Neural progenitor cell (in vitro differentiated cells): ENCODE results near the gene PADI4. TPM values are rescaled to one million over a fixed set of nuclear protein-coding genes. Genes with fewer than 3 reads are reported as not detected.

Experiments used
- DNase-seq: peaks from one replicate; pipeline ENCODE4 v3.0.0-alpha.2; 2016; ENCODE audit warnings: low spot score
- H2AFZ ChIP-seq: fragments of 200-600 bp; sonication (generic); replicated peaks from 2 replicates; pipeline ENCODE4 v1.6.1; 2016; ENCODE audit warnings: antibody characterized with exemption
- H3F3A ChIP-seq: fragments of 200-600 bp; sonication (generic); 2 replicates; pipeline ENCODE4 v1.6.1; 2016; ENCODE audit warnings: antibody characterized with exemption, low read depth
- H3K27ac ChIP-seq: fragments of 200-600 bp; sonication (generic); 2 replicates; pipeline ENCODE4 v1.5.1; 2016; ENCODE audit warnings: mild to moderate bottlenecking
- H3K27me3 ChIP-seq: fragments of 200-600 bp; sonication (generic); 2 replicates; pipeline ENCODE4 v1.6.1; 2016; ENCODE audit warnings: mild to moderate bottlenecking, moderate library complexity
- H3K36me3 ChIP-seq: fragments of 200-600 bp; sonication (generic); 2 replicates; pipeline ENCODE4 v1.5.1; 2016
- H3K4me1 ChIP-seq: fragments of 200-600 bp; sonication (generic); 2 replicates; pipeline ENCODE4 v1.6.1; 2016; ENCODE audit warnings: mixed run types
- H3K4me2 ChIP-seq: fragments of 200-600 bp; sonication (generic); 2 replicates; pipeline ENCODE4 v1.6.1; 2016
- H3K4me3 ChIP-seq: fragments of 200-600 bp; sonication (generic); 2 replicates; pipeline ENCODE4 v1.5.1; 2016
- H3K79me2 ChIP-seq: fragments of 200-600 bp; sonication (generic); 2 replicates; pipeline ENCODE4 v1.6.1; 2016; ENCODE audit warnings: low read depth
- H3K9ac ChIP-seq: fragments of 200-600 bp; sonication (generic); 2 replicates; pipeline ENCODE4 v1.6.1; 2016
- H3K9me3 ChIP-seq: fragments of 200-600 bp; sonication (generic); 2 replicates; pipeline ENCODE4 v1.5.1; 2016; ENCODE audit warnings: low read depth
- H4K20me1 ChIP-seq: fragments of 200-600 bp; sonication (generic); 2 replicates; pipeline ENCODE4 v1.6.1; 2016; ENCODE audit warnings: low read depth
- H3K27ac Mint-ChIP-seq: 3 replicates; pipeline ENCODE4 v1.8.0; 2021; ENCODE audit warnings: mixed read lengths
- H3K27me3 Mint-ChIP-seq: 2 replicates; pipeline ENCODE4 v1.8.0; 2022; ENCODE audit warnings: low read depth, mild to moderate bottlenecking, inconsistent platforms, moderate library complexity, mixed read lengths; ENCODE audit not compliant: insufficient read depth
- H3K36me3 Mint-ChIP-seq: 3 replicates; pipeline ENCODE4 v1.8.0; 2021; ENCODE audit warnings: mixed read lengths
- H3K4me1 Mint-ChIP-seq: 3 replicates; pipeline ENCODE4 v1.8.0; 2021; ENCODE audit warnings: mixed read lengths
- H3K4me3 Mint-ChIP-seq: 3 replicates; pipeline ENCODE4 v1.8.0; 2021; ENCODE audit warnings: mild to moderate bottlenecking, moderate library complexity, mixed read lengths
- H3K9me3 Mint-ChIP-seq: 3 replicates; pipeline ENCODE4 v1.8.0; 2020; ENCODE audit warnings: mixed read lengths
- EZH2 ChIP-seq: fragments of 200-600 bp; sonication (generic); IDR thresholded peaks from 2 replicates; pipeline ENCODE4 v1.6.1; 2017; ENCODE audit warnings: antibody characterized with exemption, mild to moderate bottlenecking, moderate library complexity
- EZH2phosphoT487 ChIP-seq: fragments of 200-600 bp; sonication (generic); IDR thresholded peaks from 2 replicates; pipeline ENCODE4 v1.6.1; 2017; ENCODE audit warnings: antibody characterized with exemption
- total RNA-seq: library from RNA; depleted of rRNA; stranded (reverse); fragments of >200 nt; gene quantifications from 2 replicates; pipeline ENCODE4 v1.2.3, GENCODE V29; 2015; ENCODE audit warnings: low replicate concordance
- TF ChIP-seq, protein P1 (sequence below): fragments of 200-600 bp; sonication (generic); IDR thresholded peaks from 2 replicates; pipeline ENCODE4 v1.5.1; 2017; ENCODE audit warnings: antibody characterized with exemption, mild to moderate bottlenecking

PADI4 gene
- total RNA-seq, 1 donor from 2014 or later = not detected

DNA sequence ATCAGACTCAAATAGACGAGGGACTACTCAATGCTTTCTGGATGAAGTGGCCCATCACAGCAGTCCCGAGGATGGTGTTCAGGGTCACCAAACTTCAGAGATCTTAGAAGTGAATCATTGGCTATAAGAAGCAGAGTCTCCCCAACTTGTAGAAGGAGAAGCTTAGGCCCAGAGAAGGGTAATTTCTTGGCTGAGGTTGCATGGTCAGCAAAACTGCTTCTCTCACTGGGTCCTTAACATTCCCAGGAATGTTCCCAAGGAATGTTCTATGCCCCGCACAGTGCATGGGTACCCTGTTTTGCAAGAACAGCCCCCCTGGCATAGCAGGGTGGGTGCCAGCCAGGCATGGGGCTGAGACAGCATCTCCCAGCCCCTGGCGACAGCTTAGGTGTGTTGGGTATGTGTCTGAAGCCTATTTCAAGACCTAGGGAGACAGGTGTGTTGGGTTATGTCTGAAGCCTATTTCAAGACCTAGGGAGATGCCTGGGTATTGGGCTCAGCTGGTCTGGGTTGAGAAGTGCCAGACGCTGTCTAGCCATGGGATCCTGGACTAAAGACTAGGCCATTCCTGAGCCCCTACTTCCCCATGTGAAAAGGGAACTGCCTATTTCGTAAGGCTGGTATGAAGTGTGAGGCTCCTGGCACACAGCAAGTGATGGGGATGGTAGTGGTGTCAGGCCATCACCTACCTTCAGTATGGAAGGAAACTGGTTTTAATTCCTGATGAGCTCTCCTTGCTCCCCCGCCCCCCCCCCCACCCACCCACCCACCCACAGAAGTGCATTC lies 90.1 kb downstream of the PADI4 start:
- H3K9me3 Mint-ChIP-seq = no peaks in the 10 kb centered on the region
- H2AFZ ChIP-seq = no peak overlapping the region
- H3K27ac Mint-ChIP-seq = no peak overlapping the region
- H3K27me3 ChIP-seq = no peaks in the 10 kb centered on the region
- DNase-seq = no peak
- no peaks in the 10 kb centered on the region for H4K20me1 ChIP-seq
- no peak overlapping the region for H3K4me3 ChIP-seq
- H3K27ac ChIP-seq = no peak overlapping the region
- no peak overlapping the region for H3K9ac ChIP-seq
- no peak for TF ChIP-seq EZH2
- TF ChIP-seq EZH2phosphoT487 = no peak
- TF ChIP-seq, protein P1, sequence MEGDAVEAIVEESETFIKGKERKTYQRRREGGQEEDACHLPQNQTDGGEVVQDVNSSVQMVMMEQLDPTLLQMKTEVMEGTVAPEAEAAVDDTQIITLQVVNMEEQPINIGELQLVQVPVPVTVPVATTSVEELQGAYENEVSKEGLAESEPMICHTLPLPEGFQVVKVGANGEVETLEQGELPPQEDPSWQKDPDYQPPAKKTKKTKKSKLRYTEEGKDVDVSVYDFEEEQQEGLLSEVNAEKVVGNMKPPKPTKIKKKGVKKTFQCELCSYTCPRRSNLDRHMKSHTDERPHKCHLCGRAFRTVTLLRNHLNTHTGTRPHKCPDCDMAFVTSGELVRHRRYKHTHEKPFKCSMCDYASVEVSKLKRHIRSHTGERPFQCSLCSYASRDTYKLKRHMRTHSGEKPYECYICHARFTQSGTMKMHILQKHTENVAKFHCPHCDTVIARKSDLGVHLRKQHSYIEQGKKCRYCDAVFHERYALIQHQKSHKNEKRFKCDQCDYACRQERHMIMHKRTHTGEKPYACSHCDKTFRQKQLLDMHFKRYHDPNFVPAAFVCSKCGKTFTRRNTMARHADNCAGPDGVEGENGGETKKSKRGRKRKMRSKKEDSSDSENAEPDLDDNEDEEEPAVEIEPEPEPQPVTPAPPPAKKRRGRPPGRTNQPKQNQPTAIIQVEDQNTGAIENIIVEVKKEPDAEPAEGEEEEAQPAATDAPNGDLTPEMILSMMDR = no peak
- no peaks in the 10 kb centered on the region for H3K79me2 ChIP-seq
- H3K9me3 ChIP-seq = no peaks in the 10 kb centered on the region
- H3K4me3 Mint-ChIP-seq = no peak overlapping the region
- H3K4me1 ChIP-seq = peaks cover 9% of the 10 kb centered on the region
- H3K27me3 Mint-ChIP-seq = peaks cover 4% of the 10 kb centered on the region
- peaks cover 17% of the 10 kb centered on the region for H3K4me1 Mint-ChIP-seq
- no peak overlapping the region for H3K4me2 ChIP-seq
- no peaks in the 10 kb centered on the region for H3K36me3 Mint-ChIP-seq
- H3F3A ChIP-seq = no peaks in the 10 kb centered on the region
- no peaks in the 10 kb centered on the region for H3K36me3 ChIP-seq

DNA sequence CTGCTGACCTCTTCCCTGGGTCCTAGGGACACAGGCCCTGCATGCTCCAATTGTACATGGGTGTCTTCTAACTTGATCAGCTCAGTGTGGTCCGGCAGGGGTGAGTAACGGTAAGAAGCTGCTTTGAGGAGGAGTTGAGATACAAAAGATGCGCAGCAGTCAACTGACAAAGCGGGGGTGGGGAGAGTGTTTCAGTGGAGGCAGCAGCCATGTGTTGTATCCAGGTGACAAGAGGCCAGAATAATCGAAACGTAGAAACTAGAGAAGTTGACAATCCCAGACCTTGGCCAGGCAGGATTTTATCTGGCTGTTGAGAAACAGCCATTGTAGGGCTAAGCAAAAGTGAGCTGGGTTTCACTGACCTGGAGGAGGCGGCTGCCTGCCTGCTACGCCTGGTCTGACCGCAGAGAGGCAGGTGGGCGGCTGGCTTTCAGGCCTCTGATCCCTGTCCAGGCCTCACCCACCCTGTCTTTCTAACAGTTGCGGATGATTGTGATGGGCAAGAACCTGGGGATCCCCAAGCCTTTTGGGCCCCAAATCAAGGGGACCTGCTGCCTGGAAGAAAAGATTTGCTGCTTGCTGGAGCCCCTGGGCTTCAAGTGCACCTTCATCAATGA lies 92.8 kb downstream of the PADI4 start:
- no peak overlapping the region for H3K4me3 ChIP-seq
- Mint-ChIP-seq H3K36me3 (no peaks in the 10 kb centered on the region), H3K27ac (peak overlapping the region; percentile 43), H3K4me1 (peaks cover 20% of the 10 kb centered on the region), H3K27me3 (peaks cover 4% of the 10 kb centered on the region), H3K4me3 (no peak overlapping the region), H3K9me3 (no peaks in the 10 kb centered on the region)
- H3K4me1 ChIP-seq = peaks cover 16% of the 10 kb centered on the region
- no peak for TF ChIP-seq EZH2phosphoT487
- no peaks in the 10 kb centered on the region for H3K36me3 ChIP-seq
- H3K9me3 ChIP-seq = no peaks in the 10 kb centered on the region
- no peak overlapping the region for H3K27ac ChIP-seq
- peaks cover 6% of the 10 kb centered on the region for H3F3A ChIP-seq
- peak overlapping the region; percentile 12 for H3K4me2 ChIP-seq
- no peak overlapping the region for H3K9ac ChIP-seq
- H4K20me1 ChIP-seq = peaks cover 2% of the 10 kb centered on the region
- no peaks in the 10 kb centered on the region for H3K27me3 ChIP-seq
- no peak overlapping the region for H2AFZ ChIP-seq
- DNase-seq = peak; percentile 28
- no peaks in the 10 kb centered on the region for H3K79me2 ChIP-seq

DNA sequence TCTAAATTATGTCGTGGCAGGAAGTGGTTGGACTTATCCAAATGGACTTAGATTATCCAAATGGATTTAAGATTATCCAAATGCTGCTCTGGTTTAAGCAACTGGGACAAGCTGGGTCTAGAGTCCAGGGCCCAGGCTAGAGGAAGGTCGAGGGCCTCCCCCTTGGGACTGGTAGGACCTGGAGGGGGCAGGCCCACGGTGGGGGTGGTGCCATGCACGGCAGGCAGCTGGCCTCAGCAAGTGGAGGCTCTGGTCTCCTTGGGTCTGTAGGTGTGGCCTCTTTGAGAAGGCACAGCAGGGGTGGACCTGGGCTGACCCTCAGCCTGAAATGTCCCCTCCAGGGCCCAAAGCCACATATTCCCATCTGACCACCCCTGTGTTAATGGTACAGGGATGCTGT lies 93.8 kb downstream of the PADI4 start:
- Mint-ChIP-seq H3K36me3 (no peaks in the 10 kb centered on the region), H3K27me3 (peaks cover 4% of the 10 kb centered on the region), H3K9me3 (no peaks in the 10 kb centered on the region), H3K4me3 (no peak overlapping the region), H3K27ac (no peak overlapping the region), H3K4me1 (peaks cover 20% of the 10 kb centered on the region)
- TF ChIP-seq, protein P1 = no peak
- TF ChIP-seq EZH2 (no peak), EZH2phosphoT487 (no peak)
- Histone ChIP-seq H3K27me3 (no peaks in the 10 kb centered on the region), H3K79me2 (no peaks in the 10 kb centered on the region), H3K4me2 (no peak overlapping the region), H4K20me1 (peaks cover 10% of the 10 kb centered on the region), H3K27ac (no peak overlapping the region), H3K36me3 (no peaks in the 10 kb centered on the region), H3F3A (peaks cover 14% of the 10 kb centered on the region), H3K4me3 (no peak overlapping the region), H2AFZ (no peak overlapping the region), H3K9me3 (no peaks in the 10 kb centered on the region), H3K4me1 (peaks cover 16% of the 10 kb centered on the region), H3K9ac (no peak overlapping the region)
- DNase-seq = no peak

DNA sequence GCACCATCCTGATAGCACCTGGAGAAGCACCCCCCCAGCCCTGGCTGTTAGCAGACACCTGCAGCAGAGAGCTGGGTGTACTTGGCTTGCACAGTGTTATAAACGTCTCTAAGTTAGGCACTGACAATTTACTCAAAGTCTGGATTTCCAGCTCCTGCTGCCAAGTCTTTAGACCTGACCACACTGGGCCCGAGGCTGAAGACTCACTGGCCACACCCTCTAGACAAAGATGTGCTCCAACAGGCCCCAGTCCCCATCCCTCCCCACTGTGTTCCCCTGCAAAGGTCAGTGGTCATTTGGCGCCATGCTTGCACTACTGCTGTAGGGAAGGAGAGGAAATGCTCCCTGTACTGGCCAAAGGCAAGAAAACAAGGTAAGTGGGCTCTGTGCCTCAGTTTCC lies 95.1 kb downstream of the PADI4 start:
- Histone ChIP-seq H4K20me1 (peaks cover 12% of the 10 kb centered on the region), H3F3A (peaks cover 21% of the 10 kb centered on the region), H3K27ac (no peak overlapping the region), H3K79me2 (no peaks in the 10 kb centered on the region), H2AFZ (no peak overlapping the region), H3K27me3 (no peaks in the 10 kb centered on the region), H3K4me1 (peaks cover 16% of the 10 kb centered on the region), H3K4me3 (no peak overlapping the region), H3K9ac (no peak overlapping the region), H3K9me3 (no peaks in the 10 kb centered on the region), H3K36me3 (no peaks in the 10 kb centered on the region), H3K4me2 (no peak overlapping the region)
- Mint-ChIP-seq H3K27me3 (peaks cover 4% of the 10 kb centered on the region), H3K27ac (no peak overlapping the region), H3K36me3 (peaks cover 4% of the 10 kb centered on the region), H3K9me3 (no peaks in the 10 kb centered on the region), H3K4me3 (no peak overlapping the region), H3K4me1 (peaks cover 22% of the 10 kb centered on the region)
- TF ChIP-seq EZH2 (no peak), EZH2phosphoT487 (no peak)
- TF ChIP-seq, protein P1 = no peak
- no peak for DNase-seq
